Measurements from ENCODE around the gene PCNX1.

PCNX1 gene

GRCh38 chr14:71155743-71156142 is 248.5 kb downstream of the PCNX1 start:
- H3K4me3 ChIP-seq (ENCODE audit: low read depth, low read length): no peak overlapping the region
- DNase-seq (ENCODE audit: low read depth): peak; percentile 25
- no peak for TF ChIP-seq CTCF (conservative IDR thresholded peaks at IDR 0.05; ENCODE audit: low read depth, low read length)

DNA sequence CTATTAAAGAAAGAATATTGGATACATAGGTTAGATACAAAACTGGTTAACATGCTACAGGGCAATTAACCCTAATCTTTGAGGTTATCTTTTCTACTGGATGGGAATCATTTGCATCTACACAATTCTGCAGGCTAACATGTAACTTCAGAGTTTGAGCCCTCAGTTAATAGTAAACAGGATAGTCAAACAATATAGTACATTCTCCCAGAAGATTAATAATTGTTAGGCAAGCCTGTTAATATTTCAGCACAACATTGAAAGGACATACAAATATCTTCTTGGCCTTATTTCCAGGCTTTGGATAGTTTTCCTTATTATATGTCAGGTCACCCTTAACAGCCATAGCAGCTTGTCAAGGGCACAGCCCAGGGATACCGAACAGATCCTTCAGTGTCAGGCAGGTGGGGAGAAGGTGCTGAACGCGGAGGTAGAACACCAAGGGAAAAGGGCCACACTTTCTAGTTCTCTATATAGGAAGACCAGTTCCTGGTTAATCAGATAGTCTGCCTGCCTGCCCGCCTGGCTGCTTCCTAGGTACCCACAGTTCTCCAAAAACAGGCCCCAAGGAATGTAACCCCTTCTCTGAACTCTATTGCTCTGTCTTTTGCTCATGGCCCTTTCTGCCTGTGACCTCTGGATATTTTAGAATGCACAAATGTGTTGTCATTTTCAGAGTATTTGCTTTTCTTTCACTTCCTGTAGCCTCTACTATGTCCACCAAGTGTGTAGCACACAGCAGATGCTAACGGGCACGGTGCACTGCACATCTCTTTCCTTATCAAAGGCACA is 256.0 kb downstream of the PCNX1 start:
- no peak for TF ChIP-seq CTCF (conservative IDR thresholded peaks at IDR 0.05; ENCODE audit: low read depth, low read length)
- no peak overlapping the region for H3K4me3 ChIP-seq (ENCODE audit: low read depth, low read length)
- no peak for DNase-seq (ENCODE audit: low read depth)

DNA sequence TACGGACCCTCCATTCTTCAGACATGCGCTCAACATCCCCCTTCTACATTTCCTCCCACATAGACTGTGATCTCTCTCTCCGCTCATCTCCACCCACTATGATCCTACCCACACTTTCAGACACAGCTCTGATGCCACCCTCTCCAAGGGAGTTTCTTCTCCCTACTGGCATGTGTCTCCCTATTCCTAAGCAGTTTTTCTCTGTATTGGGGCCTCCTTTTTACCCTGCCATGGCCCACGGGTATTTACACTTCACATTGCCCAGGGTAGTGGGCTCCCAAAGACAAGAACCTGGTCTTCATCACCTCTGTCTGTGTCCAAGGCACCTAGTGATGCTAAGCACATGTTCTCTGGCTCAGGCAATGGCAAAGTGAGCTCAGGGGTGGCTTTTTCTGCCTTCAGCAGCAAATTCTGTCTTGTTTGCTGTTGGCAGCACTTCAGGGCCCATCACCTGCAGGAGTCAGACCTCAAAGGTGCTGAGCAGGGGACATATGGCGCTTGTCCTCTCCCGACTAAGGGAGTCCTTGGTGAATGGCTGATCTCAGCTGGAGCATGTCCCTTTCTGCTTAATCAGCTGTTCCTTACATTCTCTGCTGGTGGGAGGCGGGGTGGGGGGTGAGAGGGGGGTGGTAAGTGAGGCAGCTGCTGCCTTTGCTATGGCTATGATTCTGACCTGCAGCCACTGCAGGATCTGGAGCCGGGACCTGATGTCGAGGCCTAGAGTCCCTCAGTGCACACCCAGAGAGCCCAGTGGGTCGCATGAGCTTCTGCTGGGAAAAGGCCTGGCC is 256.8 kb downstream of the PCNX1 start:
- no peak for DNase-seq (ENCODE audit: low read depth)
- no peak overlapping the region for H3K4me3 ChIP-seq (ENCODE audit: low read depth, low read length)
- TF ChIP-seq CTCF (conservative IDR thresholded peaks at IDR 0.05; ENCODE audit: low read depth, low read length): no peak
